ENCODE data around the gene CNOT8.
A peak's percentile ranks its signal among the peaks of the same experiment; 100 is the strongest.

Gene CNOT8

GRCh38 chr5:154901913-154902312 is 43.5 kb downstream of the CNOT8 start:
- TF ChIP-seq GATA2 (IDR thresholded peaks at IDR 0.05; ENCODE audit: low read depth, low read length) (no peak), GATA3 (IDR thresholded peaks at IDR 0.05; ENCODE audit: low read depth, low read length) (no peak)

GRCh38 chr5:154916874-154917273 is 58.4 kb downstream of the CNOT8 start:
- TF ChIP-seq GATA2 (IDR thresholded peaks at IDR 0.05; ENCODE audit: low read depth, low read length), result peak; percentile 66
- no peak for TF ChIP-seq GATA3 (IDR thresholded peaks at IDR 0.05; ENCODE audit: low read depth, low read length)

DNA sequence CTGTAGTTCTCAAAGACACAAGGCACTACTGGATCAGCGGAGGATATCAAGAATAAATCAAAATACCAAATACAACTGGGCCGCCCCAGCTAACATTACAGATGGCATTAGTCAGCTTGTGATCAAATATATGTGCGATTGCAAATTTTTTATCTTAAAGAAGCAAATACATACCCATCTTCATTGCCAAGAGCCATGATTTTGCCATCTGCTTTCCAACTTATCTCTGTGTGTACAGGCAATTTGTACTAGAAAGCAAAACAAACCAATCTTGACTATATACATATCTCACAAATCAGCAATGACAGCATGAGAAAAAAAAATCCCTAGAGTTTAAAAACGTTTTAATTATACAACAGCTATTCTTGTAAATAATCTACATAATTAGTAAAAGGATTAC is 59.3 kb downstream of the CNOT8 start:
- no peak for TF ChIP-seq GATA2 (IDR thresholded peaks at IDR 0.05; ENCODE audit: low read depth, low read length)
- no peak for TF ChIP-seq GATA3 (IDR thresholded peaks at IDR 0.05; ENCODE audit: low read depth, low read length)

GRCh38 chr5:154923441-154924430 is 65.3 kb downstream of the CNOT8 start:
- TF ChIP-seq GATA3 (IDR thresholded peaks at IDR 0.05; ENCODE audit: low read depth, low read length) (no peak), GATA2 (IDR thresholded peaks at IDR 0.05; ENCODE audit: low read depth, low read length) (no peak)

Data from SH-SY5Y (cell line).